Stimulated activated CD4-positive, alpha-beta T cell treated with anti-CD3 and anti-CD28 coated beads, Interleukin-15, amount 100 ng/mL, for 1 hour (primary cell): ENCODE measurements around the gene ZNF587B.
"Not testable (repeated sequence)": the region's sequence is repeated elsewhere in the genome, so short reads cannot be mapped to it uniquely, and the experiment has no call there.

ENCODE experiments used
- DNase-seq, 2 donors: peaks; one replicate each; pipeline ENCODE4 v3.0.0-alpha.2; 2020; ENCODE audit warnings: low read depth in 1 of 2, low spot score in 1 of 2

ZNF587B gene

DNA sequence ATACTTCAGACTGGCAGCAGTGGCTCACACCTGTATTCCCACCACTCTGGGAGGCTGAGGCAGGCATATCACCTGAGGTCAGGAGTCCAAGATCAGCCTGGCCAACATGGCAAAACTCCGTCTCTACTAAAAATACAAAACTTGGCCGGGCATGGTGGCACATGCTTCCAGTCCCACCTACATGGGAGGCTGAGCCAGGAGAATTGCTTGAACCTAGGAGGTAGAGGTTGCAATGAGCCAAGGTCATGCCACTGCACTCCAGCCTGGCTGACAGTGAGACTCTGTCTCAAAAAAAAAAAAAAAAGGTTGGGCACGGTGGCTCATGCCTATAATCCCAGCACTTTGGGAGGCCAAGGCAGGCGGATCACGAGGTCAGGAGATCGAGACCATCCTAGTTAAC lies 39.6 kb downstream of the ZNF587B start:
- not testable (repeated sequence) for DNase-seq

GRCh38 chr19:57870225-57870624 lies 40.1 kb downstream of the ZNF587B start:
- DNase-seq: no peak

DNA sequence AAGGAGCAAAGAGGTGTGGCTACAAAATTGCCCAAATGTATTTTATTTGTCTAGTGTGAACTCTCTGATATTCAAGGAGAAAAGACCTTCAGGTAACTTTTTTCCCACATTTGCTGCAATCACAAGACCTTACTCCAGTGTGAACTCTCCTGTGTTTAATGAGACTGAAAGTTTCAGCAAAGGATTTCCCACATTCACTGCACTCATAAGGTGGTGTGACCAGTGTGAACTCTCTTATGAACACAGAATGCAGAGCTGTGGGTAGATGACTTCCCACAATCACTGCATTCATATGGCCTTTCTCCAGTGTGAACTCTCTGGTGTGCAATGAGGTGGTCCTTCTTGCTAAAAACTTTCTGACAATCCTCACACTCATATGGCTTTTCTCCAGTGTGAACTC lies 42.4 kb downstream of the ZNF587B start:
- no peak for DNase-seq

- not testable (repeated sequence) for DNase-seq
These were observed 44.0 kb downstream of the ZNF587B start for GRCh38 chr19:57873883-57874799.

DNA sequence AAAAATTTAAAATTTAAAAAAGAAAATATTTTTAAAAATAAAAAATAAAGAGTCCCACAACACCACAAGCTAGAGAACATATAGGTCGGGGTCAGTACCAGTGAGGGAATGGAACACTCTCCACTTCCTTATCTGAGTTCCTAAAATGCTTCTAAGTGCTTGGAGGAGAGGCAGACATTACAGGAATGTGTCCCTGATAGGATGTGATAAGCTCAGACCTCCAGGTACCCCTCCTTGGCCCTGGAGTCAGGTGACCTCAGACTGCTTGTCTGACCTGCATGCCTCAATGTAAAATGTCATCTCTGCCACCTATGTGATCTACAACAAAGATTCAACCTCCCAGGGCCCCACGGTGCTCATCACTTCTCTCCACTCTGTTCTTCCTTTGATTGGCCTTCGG lies 55.9 kb downstream of the ZNF587B start:
- DNase-seq: no peak

- DNase-seq: no peak
These were observed 57.3 kb downstream of the ZNF587B start for GRCh38 chr19:57887195-57887941.

DNA sequence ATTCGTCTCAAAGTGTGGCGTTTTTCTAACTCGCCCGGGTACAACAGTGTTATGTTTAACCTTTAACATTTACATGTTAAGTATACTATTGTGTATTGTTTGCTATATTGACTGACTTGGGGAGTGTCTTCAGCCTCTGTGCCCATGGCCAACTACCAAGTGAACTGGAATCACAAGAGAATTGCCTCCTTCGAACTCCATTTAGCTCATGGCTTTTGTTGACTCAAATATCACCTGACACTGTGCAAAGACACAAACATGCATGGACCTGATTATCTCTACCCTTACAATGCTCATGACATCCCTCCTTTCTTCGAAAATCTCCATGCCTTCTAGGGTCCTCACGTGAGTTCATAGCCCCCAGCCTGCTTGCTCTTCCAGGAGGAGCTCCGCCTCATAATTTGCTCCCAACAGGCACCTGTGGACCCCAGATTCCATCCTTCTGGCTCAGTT lies 58.0 kb downstream of the ZNF587B start:
- DNase-seq: no peak

DNA sequence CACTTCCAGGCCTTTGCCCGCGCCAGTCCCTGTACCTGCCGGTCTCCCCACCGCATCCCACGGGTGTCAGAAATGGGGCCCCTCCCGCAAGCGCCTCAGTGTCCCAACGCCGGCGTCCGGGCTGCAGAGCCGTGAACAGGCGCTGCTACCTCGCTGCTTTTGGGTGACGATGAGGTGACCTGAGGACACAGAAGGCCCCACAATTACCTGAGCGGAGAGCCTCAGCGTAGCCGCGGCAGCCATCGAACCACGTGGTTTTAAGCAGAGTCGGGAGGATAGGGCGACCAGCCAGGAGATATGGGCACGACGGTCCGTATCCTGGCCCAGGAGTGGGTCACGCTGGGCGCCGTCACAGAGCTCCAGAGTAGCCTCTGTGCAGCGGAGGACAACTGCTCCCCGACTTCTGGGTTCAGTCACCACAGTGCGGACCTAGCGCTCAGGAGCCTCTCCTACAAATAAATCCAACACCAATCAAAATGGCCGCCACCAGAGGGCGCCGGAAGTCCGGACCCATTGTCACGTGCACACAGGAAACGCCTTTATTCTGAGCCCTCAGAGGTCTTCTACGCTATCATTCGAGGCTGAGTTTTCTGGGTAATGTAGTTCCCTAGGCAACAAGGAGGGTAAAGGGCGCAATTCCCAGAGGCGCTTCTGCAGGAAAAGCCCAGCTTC lies 58.6 kb downstream of the ZNF587B start, which contains the start of gene ZNF814:
Gene ZNF814, minus strand, starts transcription at position 478 of the 672 bp plus-strand sequence. Its CDS starts 235 bp downstream, at position 243.
- peak; percentile 66 to 74 for DNase-seq

- DNase-seq: not testable (repeated sequence)
These were observed 60.6 kb downstream of the ZNF587B start for GRCh38 chr19:57890706-57891105.
